ENCODE results near the gene ERP44.

The ERP44 gene

DNA sequence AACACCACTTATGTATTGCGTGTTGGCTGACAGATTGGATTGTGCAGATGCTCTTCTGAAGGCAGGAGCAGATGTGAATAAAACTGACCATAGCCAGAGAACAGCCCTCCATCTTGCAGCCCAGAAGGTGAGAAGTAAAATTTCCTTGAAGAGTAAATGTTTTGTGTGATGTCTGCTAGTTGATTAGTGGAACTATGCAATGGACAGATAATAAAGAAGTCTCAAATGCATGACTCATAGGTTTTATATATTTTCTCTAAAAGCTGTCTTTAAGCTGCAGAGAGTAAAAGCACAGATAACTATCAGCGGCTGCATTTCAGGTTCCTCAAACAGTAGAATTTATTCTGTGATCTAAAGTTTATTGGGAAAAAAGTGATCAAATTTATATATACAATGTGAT, 27.6 kb upstream of the ERP44 start:
- no peak overlapping the region for H3K4me3 ChIP-seq (ENCODE audit: insufficient read depth, low read depth, low read length, poor library complexity, severe bottlenecking)
- no peak overlapping the region for H3K27ac ChIP-seq (ENCODE audit: insufficient read depth, low read length, poor library complexity, severe bottlenecking)
- no peak for DNase-seq
- H3K4me1 ChIP-seq (ENCODE audit: control insufficient read depth, insufficient read depth, low read length, poor library complexity, severe bottlenecking) = no peaks in the 10 kb centered on the region
- H3K36me3 ChIP-seq (ENCODE audit: control insufficient read depth, insufficient read depth, low read length) = no peaks in the 10 kb centered on the region
- H3K27me3 ChIP-seq (replicated peaks; ENCODE audit: control insufficient read depth, insufficient read depth, low read length, poor library complexity, severe bottlenecking) = no peaks in the 10 kb centered on the region
- no peaks in the 10 kb centered on the region for H3K9me3 ChIP-seq (ENCODE audit: control insufficient read depth, low read length)

DNA sequence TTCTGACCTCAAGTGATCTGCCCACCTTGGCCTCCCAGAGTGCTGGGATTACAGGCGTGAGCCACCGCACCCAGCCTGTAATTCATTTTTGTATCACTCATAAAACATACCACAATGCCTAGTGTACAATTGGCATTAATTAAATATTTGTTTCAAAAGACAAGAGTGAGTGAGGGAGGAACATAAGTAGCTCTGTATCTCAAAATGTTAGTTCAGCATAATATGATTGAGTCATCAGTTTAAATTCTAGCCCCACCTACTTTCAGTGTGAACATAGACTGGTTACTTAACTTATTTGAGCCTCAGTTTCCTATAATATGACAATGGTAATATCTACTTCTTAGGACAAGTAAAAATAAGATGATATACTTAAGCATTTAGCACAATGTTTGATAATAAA, 27.1 kb upstream of the ERP44 start:
- no peak for DNase-seq
- Histone ChIP-seq H3K4me3 (ENCODE audit: insufficient read depth, low read depth, low read length, poor library complexity, severe bottlenecking) (no peak overlapping the region), H3K27me3 (replicated peaks; ENCODE audit: control insufficient read depth, insufficient read depth, low read length, poor library complexity, severe bottlenecking) (no peaks in the 10 kb centered on the region)

DNA sequence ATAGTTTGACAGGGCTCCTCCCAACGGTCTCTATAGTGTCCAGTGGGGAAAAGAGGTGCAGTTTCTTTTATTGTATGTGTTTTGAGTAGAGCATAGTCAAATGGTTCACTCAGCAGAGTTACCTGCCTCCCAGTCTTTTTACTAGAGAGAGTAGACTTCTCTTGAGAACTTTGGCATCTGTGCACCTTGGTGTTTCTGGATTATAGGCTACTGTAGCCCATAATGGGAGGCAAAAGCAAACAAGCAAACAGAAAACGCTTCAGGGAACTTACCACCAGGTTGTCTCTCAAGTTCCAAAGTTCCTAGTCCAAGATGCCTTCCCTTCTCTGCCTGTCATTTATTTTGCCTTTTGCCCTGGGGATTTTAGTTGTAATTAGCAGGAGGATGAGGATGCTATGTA, 26.4 kb upstream of the ERP44 start:
- no peaks in the 10 kb centered on the region for H3K4me1 ChIP-seq (ENCODE audit: control insufficient read depth, insufficient read depth, low read length, poor library complexity, severe bottlenecking)
- H3K36me3 ChIP-seq (ENCODE audit: control insufficient read depth, insufficient read depth, low read length) = no peaks in the 10 kb centered on the region
- H3K27me3 ChIP-seq (replicated peaks; ENCODE audit: control insufficient read depth, insufficient read depth, low read length, poor library complexity, severe bottlenecking) = no peaks in the 10 kb centered on the region
- no peak for DNase-seq
- H3K9me3 ChIP-seq (ENCODE audit: control insufficient read depth, low read length) = no peaks in the 10 kb centered on the region
- H3K27ac ChIP-seq (ENCODE audit: insufficient read depth, low read length, poor library complexity, severe bottlenecking) = no peak overlapping the region
- H3K4me3 ChIP-seq (ENCODE audit: insufficient read depth, low read depth, low read length, poor library complexity, severe bottlenecking) = no peak overlapping the region

More for the DNA sequence above, 27.1 kb upstream of the ERP44 start:
- no peaks in the 10 kb centered on the region for H3K4me1 ChIP-seq (ENCODE audit: control insufficient read depth, insufficient read depth, low read length, poor library complexity, severe bottlenecking)
- no peak overlapping the region for H3K27ac ChIP-seq (ENCODE audit: insufficient read depth, low read length, poor library complexity, severe bottlenecking)
- no peaks in the 10 kb centered on the region for H3K9me3 ChIP-seq (ENCODE audit: control insufficient read depth, low read length)
- no peaks in the 10 kb centered on the region for H3K36me3 ChIP-seq (ENCODE audit: control insufficient read depth, insufficient read depth, low read length)

DNA sequence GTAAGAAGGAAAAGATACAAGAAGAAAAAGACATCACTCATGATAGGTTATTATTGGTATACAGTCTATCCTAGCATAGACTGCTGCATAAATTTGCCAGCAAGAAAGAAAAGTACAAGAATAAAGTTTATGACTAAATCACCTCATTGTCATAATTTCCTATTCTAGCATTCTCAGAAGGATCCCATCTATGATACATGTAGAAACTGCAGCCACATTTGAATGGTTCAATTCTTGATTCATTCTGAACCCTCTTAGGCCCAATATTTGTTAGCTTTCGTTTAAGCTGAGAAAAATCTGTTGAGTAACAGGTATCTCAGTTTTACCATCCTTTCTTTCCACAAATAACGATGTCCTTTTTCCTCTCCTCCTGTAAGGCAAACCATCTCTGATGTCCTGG, 21.5 kb upstream of the ERP44 start:
- Histone ChIP-seq H3K4me3 (ENCODE audit: insufficient read depth, low read depth, low read length, poor library complexity, severe bottlenecking) (no peak overlapping the region), H3K4me1 (ENCODE audit: control insufficient read depth, insufficient read depth, low read length, poor library complexity, severe bottlenecking) (no peaks in the 10 kb centered on the region), H3K36me3 (ENCODE audit: control insufficient read depth, insufficient read depth, low read length) (no peaks in the 10 kb centered on the region), H3K9me3 (ENCODE audit: control insufficient read depth, low read length) (no peaks in the 10 kb centered on the region), H3K27ac (ENCODE audit: insufficient read depth, low read length, poor library complexity, severe bottlenecking) (no peak overlapping the region), H3K27me3 (replicated peaks; ENCODE audit: control insufficient read depth, insufficient read depth, low read length, poor library complexity, severe bottlenecking) (no peaks in the 10 kb centered on the region)
- no peak for DNase-seq

DNA sequence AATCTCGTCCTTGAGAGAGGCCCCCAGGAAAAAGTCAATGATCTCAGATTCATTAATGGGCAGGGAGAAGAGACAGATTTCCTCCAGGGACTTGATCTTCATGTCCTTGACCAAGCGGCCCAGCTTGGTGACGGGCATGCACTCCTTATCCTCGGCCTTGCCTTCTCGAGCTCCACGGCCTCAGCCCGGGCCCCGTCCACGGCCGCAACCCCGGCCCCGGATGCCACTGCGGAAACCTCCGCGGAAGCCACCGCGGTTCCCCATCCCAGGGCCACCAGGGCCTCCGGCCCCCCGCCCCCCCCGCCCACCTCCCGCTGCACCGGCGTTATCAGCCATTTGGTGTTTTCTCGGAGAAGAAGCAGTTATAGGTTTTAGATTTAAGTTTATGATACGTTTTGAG, 18.5 kb upstream of the ERP44 start:
- no peak for DNase-seq
- no peak overlapping the region for H3K27ac ChIP-seq (ENCODE audit: insufficient read depth, low read length, poor library complexity, severe bottlenecking)

DNA sequence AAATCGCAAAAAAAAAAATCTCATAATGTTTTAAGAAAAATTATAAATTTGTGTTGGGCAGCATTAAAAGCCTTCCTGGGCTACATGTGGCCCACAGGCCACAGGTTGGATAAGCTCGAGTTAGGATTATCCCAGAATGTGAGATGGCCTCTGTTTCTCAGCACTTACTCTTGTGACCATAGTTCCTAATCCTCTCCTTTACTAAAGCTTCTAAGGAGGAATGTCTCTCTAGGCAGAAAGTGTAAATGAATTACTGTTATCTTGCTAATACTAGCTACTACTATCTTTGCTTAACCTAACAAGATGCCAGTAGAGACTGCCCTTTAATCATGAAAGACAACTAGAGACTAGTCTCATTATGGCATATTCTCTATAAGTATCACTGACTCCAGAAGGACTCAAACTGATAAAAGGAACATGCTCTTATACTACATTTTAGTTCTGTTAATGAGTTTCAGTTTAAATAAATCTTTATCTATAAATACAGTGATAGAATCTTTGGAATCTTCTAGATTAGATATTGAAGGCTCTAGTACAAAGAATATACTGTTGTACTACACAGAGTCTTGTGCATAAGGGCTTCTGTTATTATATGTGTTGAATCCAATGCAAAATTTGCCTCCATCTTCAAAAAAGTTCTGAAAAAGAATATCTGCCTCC, 14.0 kb upstream of the ERP44 start:
- Histone ChIP-seq H3K27ac (ENCODE audit: insufficient read depth, low read length, poor library complexity, severe bottlenecking) (no peak overlapping the region), H3K27me3 (replicated peaks; ENCODE audit: control insufficient read depth, insufficient read depth, low read length, poor library complexity, severe bottlenecking) (no peaks in the 10 kb centered on the region), H3K4me3 (ENCODE audit: insufficient read depth, low read depth, low read length, poor library complexity, severe bottlenecking) (no peak overlapping the region), H3K4me1 (ENCODE audit: control insufficient read depth, insufficient read depth, low read length, poor library complexity, severe bottlenecking) (no peaks in the 10 kb centered on the region), H3K9me3 (ENCODE audit: control insufficient read depth, low read length) (no peaks in the 10 kb centered on the region), H3K36me3 (ENCODE audit: control insufficient read depth, insufficient read depth, low read length) (peaks cover 11% of the 10 kb centered on the region)
- no peak for DNase-seq

More for the DNA sequence above, 18.5 kb upstream of the ERP44 start:
- Histone ChIP-seq H3K4me1 (ENCODE audit: control insufficient read depth, insufficient read depth, low read length, poor library complexity, severe bottlenecking) (no peaks in the 10 kb centered on the region), H3K4me3 (ENCODE audit: insufficient read depth, low read depth, low read length, poor library complexity, severe bottlenecking) (no peak overlapping the region), H3K36me3 (ENCODE audit: control insufficient read depth, insufficient read depth, low read length) (no peaks in the 10 kb centered on the region), H3K27me3 (replicated peaks; ENCODE audit: control insufficient read depth, insufficient read depth, low read length, poor library complexity, severe bottlenecking) (no peaks in the 10 kb centered on the region), H3K9me3 (ENCODE audit: control insufficient read depth, low read length) (no peaks in the 10 kb centered on the region)

DNA sequence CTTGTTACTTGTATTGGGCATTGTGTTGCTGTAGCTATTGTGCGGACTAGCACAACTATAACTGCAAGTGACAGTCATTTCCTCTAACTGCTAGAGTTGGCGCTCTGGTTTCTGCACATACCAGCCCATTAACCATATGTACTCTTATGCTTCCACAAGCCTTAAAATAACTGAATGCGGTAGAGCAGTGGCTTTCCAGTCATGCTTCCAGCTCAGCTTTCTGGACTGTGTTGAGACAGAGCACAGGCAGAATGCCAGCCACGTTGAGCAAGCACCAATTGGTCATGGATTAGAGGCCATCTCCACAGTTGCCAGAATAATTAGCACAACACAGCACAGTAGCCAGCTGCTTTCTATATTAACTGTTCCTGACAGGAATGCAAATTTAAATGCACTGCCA, 12.4 kb upstream of the ERP44 start:
- H3K36me3 ChIP-seq (ENCODE audit: control insufficient read depth, insufficient read depth, low read length) = peaks cover 26% of the 10 kb centered on the region
- H3K27ac ChIP-seq (ENCODE audit: insufficient read depth, low read length, poor library complexity, severe bottlenecking) = no peak overlapping the region
- no peaks in the 10 kb centered on the region for H3K9me3 ChIP-seq (ENCODE audit: control insufficient read depth, low read length)
- no peaks in the 10 kb centered on the region for H3K27me3 ChIP-seq (replicated peaks; ENCODE audit: control insufficient read depth, insufficient read depth, low read length, poor library complexity, severe bottlenecking)
- H3K4me3 ChIP-seq (ENCODE audit: insufficient read depth, low read depth, low read length, poor library complexity, severe bottlenecking) = no peak overlapping the region
- H3K4me1 ChIP-seq (ENCODE audit: control insufficient read depth, insufficient read depth, low read length, poor library complexity, severe bottlenecking) = no peaks in the 10 kb centered on the region
- DNase-seq = no peak

DNA sequence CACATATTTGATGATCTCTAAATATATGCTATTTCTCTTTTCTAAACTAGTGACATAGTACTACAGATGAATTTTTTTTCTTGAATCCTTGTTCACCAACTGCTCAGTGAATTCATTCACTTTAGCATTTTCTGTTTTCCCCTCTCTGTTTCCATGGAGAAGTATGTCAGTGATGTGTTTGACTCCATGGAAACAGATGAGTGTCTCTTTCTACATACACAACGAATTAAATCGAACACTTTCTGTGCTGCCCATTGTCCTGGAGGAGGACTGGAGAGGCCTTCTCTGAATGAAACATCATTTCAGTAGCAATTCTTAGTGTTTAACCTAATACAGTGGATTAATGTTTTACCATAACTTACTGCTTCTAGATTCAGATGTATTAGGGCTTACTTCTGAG, 9.8 kb upstream of the ERP44 start:
- H3K4me3 ChIP-seq (ENCODE audit: insufficient read depth, low read depth, low read length, poor library complexity, severe bottlenecking) = no peak overlapping the region
- H3K4me1 ChIP-seq (ENCODE audit: control insufficient read depth, insufficient read depth, low read length, poor library complexity, severe bottlenecking) = no peaks in the 10 kb centered on the region
- H3K27me3 ChIP-seq (replicated peaks; ENCODE audit: control insufficient read depth, insufficient read depth, low read length, poor library complexity, severe bottlenecking) = no peaks in the 10 kb centered on the region
- H3K27ac ChIP-seq (ENCODE audit: insufficient read depth, low read length, poor library complexity, severe bottlenecking) = no peak overlapping the region
- DNase-seq = no peak
- no peaks in the 10 kb centered on the region for H3K9me3 ChIP-seq (ENCODE audit: control insufficient read depth, low read length)
- H3K36me3 ChIP-seq (ENCODE audit: control insufficient read depth, insufficient read depth, low read length) = peaks cover 37% of the 10 kb centered on the region

DNA sequence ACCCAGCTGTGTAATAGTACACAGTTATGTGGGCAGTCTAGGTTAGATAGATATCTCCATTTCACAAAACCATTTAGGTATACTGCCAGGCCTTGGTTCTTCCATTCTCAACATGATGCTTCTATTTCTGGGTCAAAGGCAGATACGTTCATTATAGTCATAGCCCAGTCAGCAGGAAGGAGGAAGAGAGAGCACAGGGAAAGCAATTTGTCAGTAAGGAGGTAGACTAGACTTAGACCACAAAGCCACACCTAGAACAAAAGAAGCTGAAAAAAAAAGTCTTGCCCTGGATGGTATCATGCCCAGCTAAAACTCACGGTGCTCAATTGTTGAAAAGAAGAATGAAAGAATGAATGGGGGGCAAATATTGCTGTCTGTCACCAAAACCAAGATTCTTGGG, 7.8 kb upstream of the ERP44 start:
- Histone ChIP-seq H3K4me1 (ENCODE audit: control insufficient read depth, insufficient read depth, low read length, poor library complexity, severe bottlenecking) (no peaks in the 10 kb centered on the region), H3K9me3 (ENCODE audit: control insufficient read depth, low read length) (no peaks in the 10 kb centered on the region), H3K36me3 (ENCODE audit: control insufficient read depth, insufficient read depth, low read length) (peaks cover 37% of the 10 kb centered on the region), H3K4me3 (ENCODE audit: insufficient read depth, low read depth, low read length, poor library complexity, severe bottlenecking) (no peak overlapping the region), H3K27me3 (replicated peaks; ENCODE audit: control insufficient read depth, insufficient read depth, low read length, poor library complexity, severe bottlenecking) (no peaks in the 10 kb centered on the region), H3K27ac (ENCODE audit: insufficient read depth, low read length, poor library complexity, severe bottlenecking) (no peak overlapping the region)
- DNase-seq = no peak

DNA sequence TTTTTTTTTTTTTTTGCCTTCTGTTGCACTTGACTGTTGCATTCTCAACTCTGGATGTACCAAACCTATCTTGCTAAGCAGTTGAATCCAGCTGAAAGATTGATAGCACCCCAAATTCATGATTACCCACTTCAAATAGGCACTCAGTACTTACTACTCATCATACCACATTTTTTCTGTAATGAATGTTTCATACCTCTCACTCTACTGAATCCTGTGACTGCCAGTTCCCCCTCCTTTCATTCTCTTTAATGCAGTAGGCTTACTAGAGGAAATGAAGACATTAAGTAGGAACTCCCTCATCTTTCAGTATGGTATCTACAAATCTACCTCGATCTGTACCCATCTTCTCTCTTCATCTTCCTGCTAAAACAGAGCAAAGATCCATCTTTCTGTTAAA, 7.1 kb upstream of the ERP44 start:
- no peak for DNase-seq
- H3K27ac ChIP-seq (ENCODE audit: insufficient read depth, low read length, poor library complexity, severe bottlenecking) = no peak overlapping the region
- H3K4me1 ChIP-seq (ENCODE audit: control insufficient read depth, insufficient read depth, low read length, poor library complexity, severe bottlenecking) = no peaks in the 10 kb centered on the region
- peaks cover 37% of the 10 kb centered on the region for H3K36me3 ChIP-seq (ENCODE audit: control insufficient read depth, insufficient read depth, low read length)
- no peaks in the 10 kb centered on the region for H3K9me3 ChIP-seq (ENCODE audit: control insufficient read depth, low read length)
- no peak overlapping the region for H3K4me3 ChIP-seq (ENCODE audit: insufficient read depth, low read depth, low read length, poor library complexity, severe bottlenecking)
- no peaks in the 10 kb centered on the region for H3K27me3 ChIP-seq (replicated peaks; ENCODE audit: control insufficient read depth, insufficient read depth, low read length, poor library complexity, severe bottlenecking)

Data from effector memory CD4-positive, alpha-beta T cell (primary cell).